ENCODE measurements around the gene BAIAP2L2. TPM values are rescaled to one million over a fixed set of nuclear protein-coding genes. Genes with fewer than 3 reads are reported as not detected.
"Not testable (repeated sequence)": the region's sequence is repeated elsewhere in the genome, so short reads cannot be mapped to it uniquely, and the experiment has no call there.

Gene BAIAP2L2
- total RNA-seq, 1 experiment from 2014 or later, result 8.1 TPM

- no peak for DNase-seq (ENCODE audit: low read depth)
- in situ Hi-C loops (cut with HindIII; ENCODE audit: low pct_unique_long_range_greater_than_20kb, low sequenced_read_pairs), result no loop called here
Measured at GRCh38 chr22:38086001-38086845, 24.3 kb downstream of the BAIAP2L2 start.

- in situ Hi-C loops (cut with HindIII; ENCODE audit: low pct_unique_long_range_greater_than_20kb, low sequenced_read_pairs), result no loop called here
- no peak for DNase-seq (ENCODE audit: low read depth)
Measured at GRCh38 chr22:38085501-38085900, 25.0 kb downstream of the BAIAP2L2 start.

GRCh38 chr22:38085056-38085455, 25.4 kb downstream of the BAIAP2L2 start:
- no peak for DNase-seq (ENCODE audit: low read depth)
- in situ Hi-C loops (cut with HindIII; ENCODE audit: low pct_unique_long_range_greater_than_20kb, low sequenced_read_pairs), result no loop called here

GRCh38 chr22:38083931-38084631, 26.4 kb downstream of the BAIAP2L2 start, which contains the start of gene SLC16A8:
Gene SLC16A8 (minus strand): TSS chr22:38084184. CDS start chr22:38082873, 1,311 bp downstream.
- DNase-seq (ENCODE audit: low read depth), result no peak
- in situ Hi-C loops (cut with HindIII; ENCODE audit: low pct_unique_long_range_greater_than_20kb, low sequenced_read_pairs), result no loop called here

GRCh38 chr22:38082986-38083710, 27.3 kb downstream of the BAIAP2L2 start:
- in situ Hi-C loops (cut with HindIII; ENCODE audit: low pct_unique_long_range_greater_than_20kb, low sequenced_read_pairs), result no loop called here
- no peak for DNase-seq (ENCODE audit: low read depth)

GRCh38 chr22:38081941-38082828, 28.3 kb downstream of the BAIAP2L2 start:
- no peak for DNase-seq (ENCODE audit: low read depth)
- in situ Hi-C loops (cut with HindIII; ENCODE audit: low pct_unique_long_range_greater_than_20kb, low sequenced_read_pairs), result no loop called here

- no peak for DNase-seq (ENCODE audit: low read depth)
- in situ Hi-C loops (cut with HindIII; ENCODE audit: low pct_unique_long_range_greater_than_20kb, low sequenced_read_pairs), result no loop called here
Measured at GRCh38 chr22:38081636-38081940, 28.9 kb downstream of the BAIAP2L2 start.

- no peak for DNase-seq (ENCODE audit: low read depth)
- in situ Hi-C loops (cut with HindIII; ENCODE audit: low pct_unique_long_range_greater_than_20kb, low sequenced_read_pairs), result no loop called here
Measured at GRCh38 chr22:38080850-38081635, 29.4 kb downstream of the BAIAP2L2 start.

GRCh38 chr22:38080474-38080849, 30.0 kb downstream of the BAIAP2L2 start:
- DNase-seq (ENCODE audit: low read depth), result no peak

GRCh38 chr22:38079804-38080203, 30.7 kb downstream of the BAIAP2L2 start:
- in situ Hi-C loops (cut with HindIII; ENCODE audit: low pct_unique_long_range_greater_than_20kb, low sequenced_read_pairs), result no loop called here
- DNase-seq (ENCODE audit: low read depth), result no peak

More at GRCh38 chr22:38080474-38080849, 30.0 kb downstream of the BAIAP2L2 start:
- in situ Hi-C loops (cut with HindIII; ENCODE audit: low pct_unique_long_range_greater_than_20kb, low sequenced_read_pairs), result no loop called here

- in situ Hi-C loops (cut with HindIII; ENCODE audit: low pct_unique_long_range_greater_than_20kb, low sequenced_read_pairs); DNase-seq (ENCODE audit: low read depth): not testable (repeated sequence)
Measured at GRCh38 chr22:38079208-38079607, 31.3 kb downstream of the BAIAP2L2 start.

- DNase-seq (ENCODE audit: low read depth), result no peak
- in situ Hi-C loops (cut with HindIII; ENCODE audit: low pct_unique_long_range_greater_than_20kb, low sequenced_read_pairs), result no loop called here
Measured at GRCh38 chr22:38078046-38078840, 32.2 kb downstream of the BAIAP2L2 start.

- in situ Hi-C loops (cut with HindIII; ENCODE audit: low pct_unique_long_range_greater_than_20kb, low sequenced_read_pairs), result no loop called here
- DNase-seq (ENCODE audit: low read depth), result no peak
Measured at GRCh38 chr22:38077595-38077994, 32.9 kb downstream of the BAIAP2L2 start.

- DNase-seq (ENCODE audit: low read depth), result no peak
- in situ Hi-C loops (cut with HindIII; ENCODE audit: low pct_unique_long_range_greater_than_20kb, low sequenced_read_pairs), result no loop called here
Measured at GRCh38 chr22:38077096-38077495, 33.4 kb downstream of the BAIAP2L2 start.

GRCh38 chr22:38075961-38076360, 34.5 kb downstream of the BAIAP2L2 start:
- in situ Hi-C loops (cut with HindIII; ENCODE audit: low pct_unique_long_range_greater_than_20kb, low sequenced_read_pairs), result no loop called here
- DNase-seq (ENCODE audit: low read depth), result no peak

GRCh38 chr22:38075105-38075825, 35.2 kb downstream of the BAIAP2L2 start:
- no peak for DNase-seq (ENCODE audit: low read depth)
- in situ Hi-C loops (cut with HindIII; ENCODE audit: low pct_unique_long_range_greater_than_20kb, low sequenced_read_pairs), result no loop called here
